Measurements from ENCODE around the gene PEX12.
"Not testable (repeated sequence)": the region's sequence is repeated elsewhere in the genome, so short reads cannot be mapped to it uniquely, and the experiment has no call there.

PEX12 gene

GRCh38 chr17:35529866-35530265 lies 48.5 kb downstream of the PEX12 start:
- H3K4me3 ChIP-seq (ENCODE audit: control insufficient read depth, low read depth, low read length), result no peak overlapping the region
- TF ChIP-seq CTCF (conservative IDR thresholded peaks at IDR 0.05; ENCODE audit: control insufficient read depth, insufficient read depth, low read depth, low read length), result no peak
- no peak for DNase-seq (ENCODE audit: low read depth)

- not testable (repeated sequence) for DNase-seq (ENCODE audit: low read depth); H3K4me3 ChIP-seq (ENCODE audit: control insufficient read depth, low read depth, low read length)
These were observed 49.0 kb downstream of the PEX12 start for GRCh38 chr17:35529326-35529725.
